HepG2 (cell line): ENCODE data around the gene AGER. TPM values are rescaled to one million over a fixed set of nuclear protein-coding genes. Genes with fewer than 3 reads are reported as not detected.

Source experiments
- CENPT ChIP-seq: sonication (generic); formaldehyde crosslinking; IDR thresholded peaks from 2 replicates; pipeline ENCODE4 v1.8.0; 2022; ENCODE audit warnings: low read depth, mild to moderate bottlenecking, moderate library complexity, missing genetic modification reagents
- HNF4G ChIP-seq, 2 experiments: sonication (generic) in 1 of 2; formaldehyde crosslinking in 1 of 2; IDR thresholded peaks; 2 replicates each; pipeline versions ENCODE4 v1.4.0 to v1.6.1; 2011 to 2020; ENCODE audit warnings: borderline replicate concordance in 2 of 2, low read depth in 2 of 2, mild to moderate bottlenecking in 2 of 2, low read length in 1 of 2, missing genetic modification reagents in 1 of 2, moderate library complexity in 1 of 2
- MAFG ChIP-seq: sonication (generic); formaldehyde crosslinking; IDR thresholded peaks from 2 replicates; pipeline ENCODE4 v1.5.1; 2020; ENCODE audit warnings: mild to moderate bottlenecking, missing genetic modification reagents
- MED13 ChIP-seq: sonication (generic); formaldehyde crosslinking; IDR thresholded peaks from 2 replicates; pipeline ENCODE4 v1.5.0; 2020; ENCODE audit warnings: missing genetic modification reagents
- MEF2D ChIP-seq: sonication (generic); formaldehyde crosslinking; IDR thresholded peaks from 2 replicates; pipeline ENCODE4 v1.5.1; 2020; ENCODE audit warnings: mild to moderate bottlenecking, missing genetic modification reagents
- NFYB ChIP-seq: sonication (generic); formaldehyde crosslinking; IDR thresholded peaks from 2 replicates; pipeline ENCODE4 v1.4.0; 2020; ENCODE audit warnings: missing genetic modification reagents
- PHF20 ChIP-seq: sonication (generic); formaldehyde crosslinking; IDR thresholded peaks from 2 replicates; pipeline ENCODE4 v1.5.0; 2020; ENCODE audit warnings: mild to moderate bottlenecking, missing genetic modification reagents
- POLR2AphosphoS2 ChIP-seq: IDR thresholded peaks from 2 replicates; pipeline ENCODE4 v1.6.1; 2011; ENCODE audit warnings: low read depth, low read length, improper control_type of control experiment
- RBAK ChIP-seq: sonication (generic); formaldehyde crosslinking; IDR thresholded peaks from 2 replicates; pipeline ENCODE4 v1.5.1; 2020; ENCODE audit warnings: mild to moderate bottlenecking, missing genetic modification reagents
- SATB2 ChIP-seq: sonication (generic); formaldehyde crosslinking; IDR thresholded peaks from 2 replicates; pipeline ENCODE4 v1.5.0; 2020; ENCODE audit warnings: missing genetic modification reagents
- SMAD9 ChIP-seq: sonication (generic); formaldehyde crosslinking; IDR thresholded peaks from 2 replicates; pipeline ENCODE4 v1.5.1; 2020; ENCODE audit warnings: mild to moderate bottlenecking, missing genetic modification reagents
- SYNCRIP ChIP-seq: fragments of 200-400 bp; formaldehyde crosslinking; IDR thresholded peaks from 2 replicates; pipeline ENCODE4 v1.6.1; 2018; ENCODE audit warnings: mild to moderate bottlenecking, low read depth, low read length; ENCODE audit not compliant: insufficient read depth
- ZKSCAN5 ChIP-seq: sonication (generic); formaldehyde crosslinking; IDR thresholded peaks from 2 replicates; pipeline ENCODE4 v1.5.1; 2020; ENCODE audit warnings: mild to moderate bottlenecking, missing genetic modification reagents
- ZNF101 ChIP-seq: sonication (generic); formaldehyde crosslinking; IDR thresholded peaks from 2 replicates; pipeline ENCODE4 v1.4.0; 2020; ENCODE audit warnings: mild to moderate bottlenecking, low read depth, missing genetic modification reagents, borderline replicate concordance
- ZNF17 ChIP-seq: sonication (generic); formaldehyde crosslinking; IDR thresholded peaks from 2 replicates; pipeline ENCODE4 v1.5.0; 2020; ENCODE audit warnings: mild to moderate bottlenecking, missing genetic modification reagents
- ZNF432 ChIP-seq: sonication (generic); formaldehyde crosslinking; IDR thresholded peaks from 2 replicates; pipeline ENCODE4 v1.5.0; 2020; ENCODE audit warnings: missing genetic modification reagents, mild to moderate bottlenecking, borderline replicate concordance
- ZNF557 ChIP-seq: sonication (generic); formaldehyde crosslinking; IDR thresholded peaks from 2 replicates; pipeline ENCODE4 v1.4.0; 2020; ENCODE audit warnings: missing genetic modification reagents
- ZNF605 ChIP-seq: sonication (generic); formaldehyde crosslinking; IDR thresholded peaks from 2 replicates; pipeline ENCODE4 v1.8.0; 2022; ENCODE audit warnings: mild to moderate bottlenecking, missing genetic modification reagents
- ZNF616 ChIP-seq: sonication (generic); formaldehyde crosslinking; IDR thresholded peaks from 2 replicates; pipeline ENCODE4 v1.5.0; 2020; ENCODE audit warnings: low read depth, mild to moderate bottlenecking, missing genetic modification reagents
- ZNF7 ChIP-seq: IDR thresholded peaks from 2 replicates; pipeline ENCODE4 v1.6.1; 2016; ENCODE audit warnings: missing biosample characterization, missing genetic modification reagents
- ZNF768 ChIP-seq: sonication (generic); formaldehyde crosslinking; IDR thresholded peaks from 2 replicates; pipeline ENCODE4 v1.4.0; 2020; ENCODE audit warnings: missing genetic modification reagents
- polyA plus RNA-seq, 8 experiments: library from polyadenylated mRNA; depleted of rRNA in 3 of 8; stranded (reverse) in 7 of 8; unstranded in 1 of 8; fragments of >200 nt; fragmentation: Illumina TruSeq in 4 of 8; extraction: Trizol in 4 of 8; gene quantifications; 2 replicates each; pipeline versions ENCODE4 v1.2.1 to v1.2.3, GENCODE V29; 2011 to 2016; ENCODE audit warnings: low read depth in 4 of 8, missing spikeins in 1 of 8, mixed read lengths in 1 of 8; ENCODE audit not compliant: insufficient read depth in 1 of 8
- total RNA-seq, 5 experiments: library from RNA; depleted of rRNA; stranded (reverse); fragments of >200 nt; fragmentation: Illumina TruSeq; extraction: Trizol; gene quantifications; 2 replicates each; pipeline ENCODE4 v1.2.3, GENCODE V29; 2016; ENCODE audit warnings: low read depth in 1 of 5
- TF ChIP-seq, protein P1 (sequence below): IDR thresholded peaks from 2 replicates; pipeline ENCODE4 v1.6.1; 2016; ENCODE audit warnings: mild to moderate bottlenecking
- TF ChIP-seq, protein P2 (sequence below): IDR thresholded peaks from 2 replicates; pipeline ENCODE4 v1.6.1; 2016; ENCODE audit warnings: missing compliant biosample characterization, missing genetic modification reagents, borderline replicate concordance
- TF ChIP-seq, protein P3 (sequence below): sonication (generic); formaldehyde crosslinking; IDR thresholded peaks from 2 replicates; pipeline ENCODE4 v1.8.0; 2022; ENCODE audit warnings: mild to moderate bottlenecking, missing genetic modification reagents, moderate library complexity
- TF ChIP-seq, protein P4 (sequence below): sonication (generic); formaldehyde crosslinking; IDR thresholded peaks from 2 replicates; pipeline ENCODE4 v1.4.0; 2020; ENCODE audit warnings: mild to moderate bottlenecking, low read depth, missing genetic modification reagents

Gene AGER
- total and polyA plus RNA-seq, 2 of the 13 experiments (the other 11 are each of a cell fraction or from before 2014, with no cell fraction given), result 1.9 to 5.1 TPM

DNA sequence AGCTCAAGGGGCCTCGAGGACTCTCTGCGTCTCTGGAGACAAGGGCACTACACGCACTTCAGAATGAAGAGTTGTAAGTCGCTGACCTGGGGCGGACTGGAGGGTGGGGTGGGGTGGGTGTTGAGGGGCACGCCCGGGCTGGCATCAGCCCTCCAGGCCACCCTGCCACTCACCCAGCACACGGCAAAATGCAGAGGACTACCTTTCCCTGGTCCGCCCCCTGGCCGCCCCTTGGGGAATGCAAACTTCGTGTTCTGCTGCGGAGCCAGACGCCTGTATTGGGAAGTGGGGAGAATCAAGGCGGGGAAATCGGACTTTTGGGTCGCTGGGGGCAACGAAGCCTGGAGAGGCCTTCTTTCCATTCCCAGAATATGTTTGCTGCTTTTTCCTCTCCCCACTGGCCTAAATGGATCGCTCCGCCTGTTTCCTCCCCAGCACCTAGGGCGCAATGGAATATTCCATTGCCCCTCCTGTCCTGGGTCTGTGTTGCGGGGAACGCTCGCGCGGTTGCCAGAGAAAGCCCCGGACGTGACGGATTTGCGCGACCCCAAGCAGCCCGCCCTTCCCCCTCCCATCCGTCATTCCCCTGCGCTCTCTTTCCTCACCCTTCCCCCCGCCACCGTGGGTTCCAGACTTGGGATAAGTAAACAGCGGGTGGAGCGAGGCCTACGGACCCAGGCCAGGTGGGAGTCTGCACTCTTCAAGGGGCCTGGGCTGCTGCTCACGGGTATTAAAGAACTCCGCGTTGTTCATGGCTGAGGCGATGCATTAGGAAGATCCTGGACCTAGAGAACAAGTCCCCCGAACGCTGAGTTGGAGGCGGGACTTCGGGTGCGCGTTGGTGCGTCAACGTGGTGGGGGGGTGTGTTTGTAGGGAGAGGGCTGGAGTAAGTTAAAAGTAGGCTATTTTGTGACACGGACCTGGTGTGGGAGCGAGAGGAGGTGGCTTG is 30.2 kb downstream of the AGER start, which contains the start of gene PPT2 (continued):
- TF ChIP-seq CENPT (CRISPR knock-in tag), result peak; percentile 16; the same call in 1 of the 2 replicates
- TF ChIP-seq, protein P1, sequence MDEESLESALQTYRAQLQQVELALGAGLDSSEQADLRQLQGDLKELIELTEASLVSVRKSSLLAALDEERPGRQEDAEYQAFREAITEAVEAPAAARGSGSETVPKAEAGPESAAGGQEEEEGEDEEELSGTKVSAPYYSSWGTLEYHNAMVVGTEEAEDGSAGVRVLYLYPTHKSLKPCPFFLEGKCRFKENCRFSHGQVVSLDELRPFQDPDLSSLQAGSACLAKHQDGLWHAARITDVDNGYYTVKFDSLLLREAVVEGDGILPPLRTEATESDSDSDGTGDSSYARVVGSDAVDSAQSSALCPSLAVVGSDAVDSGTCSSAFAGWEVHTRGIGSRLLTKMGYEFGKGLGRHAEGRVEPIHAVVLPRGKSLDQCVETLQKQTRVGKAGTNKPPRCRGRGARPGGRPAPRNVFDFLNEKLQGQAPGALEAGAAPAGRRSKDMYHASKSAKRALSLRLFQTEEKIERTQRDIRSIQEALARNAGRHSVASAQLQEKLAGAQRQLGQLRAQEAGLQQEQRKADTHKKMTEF (CRISPR knock-in tag), result no peak; the same call in none of the 2 replicates
- TF ChIP-seq ZNF432 (CRISPR knock-in tag), result no peak
- TF ChIP-seq MAFG (CRISPR knock-in tag), result no peak
- TF ChIP-seq SYNCRIP, result no peak
- no peak for TF ChIP-seq POLR2AphosphoS2
- TF ChIP-seq NFYB (CRISPR knock-in tag), result no peak
- TF ChIP-seq SATB2, result peak; percentile 72
- peak; percentile 83; the same call in 1 of the 2 replicates for TF ChIP-seq ZNF557 (CRISPR knock-in tag)
- 0 out of 2 replicates have a peak, but pooled peaks have one; percentile 77 for TF ChIP-seq MED13 (CRISPR knock-in tag)
- TF ChIP-seq, protein P2, sequence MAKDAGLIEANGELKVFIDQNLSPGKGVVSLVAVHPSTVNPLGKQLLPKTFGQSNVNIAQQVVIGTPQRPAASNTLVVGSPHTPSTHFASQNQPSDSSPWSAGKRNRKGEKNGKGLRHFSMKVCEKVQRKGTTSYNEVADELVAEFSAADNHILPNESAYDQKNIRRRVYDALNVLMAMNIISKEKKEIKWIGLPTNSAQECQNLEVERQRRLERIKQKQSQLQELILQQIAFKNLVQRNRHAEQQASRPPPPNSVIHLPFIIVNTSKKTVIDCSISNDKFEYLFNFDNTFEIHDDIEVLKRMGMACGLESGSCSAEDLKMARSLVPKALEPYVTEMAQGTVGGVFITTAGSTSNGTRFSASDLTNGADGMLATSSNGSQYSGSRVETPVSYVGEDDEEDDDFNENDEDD, result no peak
- TF ChIP-seq MEF2D, result peak; percentile 51; the same call in 1 of the 2 replicates
- TF ChIP-seq, protein P3, sequence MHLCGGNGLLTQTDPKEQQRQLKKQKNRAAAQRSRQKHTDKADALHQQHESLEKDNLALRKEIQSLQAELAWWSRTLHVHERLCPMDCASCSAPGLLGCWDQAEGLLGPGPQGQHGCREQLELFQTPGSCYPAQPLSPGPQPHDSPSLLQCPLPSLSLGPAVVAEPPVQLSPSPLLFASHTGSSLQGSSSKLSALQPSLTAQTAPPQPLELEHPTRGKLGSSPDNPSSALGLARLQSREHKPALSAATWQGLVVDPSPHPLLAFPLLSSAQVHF, result peak; percentile 69
- no peak for TF ChIP-seq ZNF7 (CRISPR knock-in tag)
- TF ChIP-seq ZNF101, result peak; percentile 71; the same call in 1 of the 2 replicates
- no peak for TF ChIP-seq ZKSCAN5 (CRISPR knock-in tag)
- no peak for TF ChIP-seq ZNF17 (CRISPR knock-in tag)
- 0 out of 2 replicates have a peak, but pooled peaks have one; percentile 23 for TF ChIP-seq SMAD9 (CRISPR knock-in tag)
- TF ChIP-seq PHF20, result peak; percentile 85
- TF ChIP-seq ZNF768 (CRISPR knock-in tag), result no peak
- TF ChIP-seq ZNF605 (CRISPR knock-in tag), result peak; percentile 71; the same call in 1 of the 2 replicates
- TF ChIP-seq, protein P4, sequence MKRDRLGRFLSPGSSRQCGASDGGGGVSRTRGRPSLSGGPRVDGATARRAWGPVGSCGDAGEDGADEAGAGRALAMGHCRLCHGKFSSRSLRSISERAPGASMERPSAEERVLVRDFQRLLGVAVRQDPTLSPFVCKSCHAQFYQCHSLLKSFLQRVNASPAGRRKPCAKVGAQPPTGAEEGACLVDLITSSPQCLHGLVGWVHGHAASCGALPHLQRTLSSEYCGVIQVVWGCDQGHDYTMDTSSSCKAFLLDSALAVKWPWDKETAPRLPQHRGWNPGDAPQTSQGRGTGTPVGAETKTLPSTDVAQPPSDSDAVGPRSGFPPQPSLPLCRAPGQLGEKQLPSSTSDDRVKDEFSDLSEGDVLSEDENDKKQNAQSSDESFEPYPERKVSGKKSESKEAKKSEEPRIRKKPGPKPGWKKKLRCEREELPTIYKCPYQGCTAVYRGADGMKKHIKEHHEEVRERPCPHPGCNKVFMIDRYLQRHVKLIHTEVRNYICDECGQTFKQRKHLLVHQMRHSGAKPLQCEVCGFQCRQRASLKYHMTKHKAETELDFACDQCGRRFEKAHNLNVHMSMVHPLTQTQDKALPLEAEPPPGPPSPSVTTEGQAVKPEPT, result peak; percentile 81; the same call in 1 of the 2 replicates
- TF ChIP-seq RBAK (CRISPR knock-in tag), result no peak
- no peak for TF ChIP-seq ZNF616 (CRISPR knock-in tag)
- TF ChIP-seq HNF4G (IDR thresholded peaks at IDR 0.05; ENCODE audit: borderline replicate concordance, low read depth, low read length), result peak; percentile 57; the same call in 1 of the 2 replicates
- TF ChIP-seq HNF4G (CRISPR knock-in tag; IDR thresholded peaks at IDR 0.05; ENCODE audit: borderline replicate concordance, low read depth), result peak; percentile 26; the same call in 1 of the 2 replicates
